ENCODE measurements around the gene MKI67. TPM values are rescaled to one million over a fixed set of nuclear protein-coding genes. Genes with fewer than 3 reads are reported as not detected.
"Not testable (repeated sequence)": the region's sequence is repeated elsewhere in the genome, so short reads cannot be mapped to it uniquely, and the experiment has no call there.

Gene MKI67, protein sequence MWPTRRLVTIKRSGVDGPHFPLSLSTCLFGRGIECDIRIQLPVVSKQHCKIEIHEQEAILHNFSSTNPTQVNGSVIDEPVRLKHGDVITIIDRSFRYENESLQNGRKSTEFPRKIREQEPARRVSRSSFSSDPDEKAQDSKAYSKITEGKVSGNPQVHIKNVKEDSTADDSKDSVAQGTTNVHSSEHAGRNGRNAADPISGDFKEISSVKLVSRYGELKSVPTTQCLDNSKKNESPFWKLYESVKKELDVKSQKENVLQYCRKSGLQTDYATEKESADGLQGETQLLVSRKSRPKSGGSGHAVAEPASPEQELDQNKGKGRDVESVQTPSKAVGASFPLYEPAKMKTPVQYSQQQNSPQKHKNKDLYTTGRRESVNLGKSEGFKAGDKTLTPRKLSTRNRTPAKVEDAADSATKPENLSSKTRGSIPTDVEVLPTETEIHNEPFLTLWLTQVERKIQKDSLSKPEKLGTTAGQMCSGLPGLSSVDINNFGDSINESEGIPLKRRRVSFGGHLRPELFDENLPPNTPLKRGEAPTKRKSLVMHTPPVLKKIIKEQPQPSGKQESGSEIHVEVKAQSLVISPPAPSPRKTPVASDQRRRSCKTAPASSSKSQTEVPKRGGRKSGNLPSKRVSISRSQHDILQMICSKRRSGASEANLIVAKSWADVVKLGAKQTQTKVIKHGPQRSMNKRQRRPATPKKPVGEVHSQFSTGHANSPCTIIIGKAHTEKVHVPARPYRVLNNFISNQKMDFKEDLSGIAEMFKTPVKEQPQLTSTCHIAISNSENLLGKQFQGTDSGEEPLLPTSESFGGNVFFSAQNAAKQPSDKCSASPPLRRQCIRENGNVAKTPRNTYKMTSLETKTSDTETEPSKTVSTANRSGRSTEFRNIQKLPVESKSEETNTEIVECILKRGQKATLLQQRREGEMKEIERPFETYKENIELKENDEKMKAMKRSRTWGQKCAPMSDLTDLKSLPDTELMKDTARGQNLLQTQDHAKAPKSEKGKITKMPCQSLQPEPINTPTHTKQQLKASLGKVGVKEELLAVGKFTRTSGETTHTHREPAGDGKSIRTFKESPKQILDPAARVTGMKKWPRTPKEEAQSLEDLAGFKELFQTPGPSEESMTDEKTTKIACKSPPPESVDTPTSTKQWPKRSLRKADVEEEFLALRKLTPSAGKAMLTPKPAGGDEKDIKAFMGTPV (N-terminal part only)
- total RNA-seq (1 to 10 TPM; 1.2 to 4.2 TPM), polyA plus RNA-seq (under 1 TPM; 0.03 to 0.50 TPM)
- long read RNA-seq, donor 1, result 0 reads
- long read RNA-seq, donor 2, partial matches to known transcripts, result 2 of 2 reads
- long read RNA-seq, donor 2, other reads (novel, unspliced or antisense), result 0 of 2 reads

- DNase-seq, result peak; percentile 89 to 92
- Histone ChIP-seq H3K36me3 (ENCODE audit: control insufficient read depth in 1 of 2, insufficient read depth in 2 of 2, low read length in 1 of 2) (no peaks in the 10 kb centered on the region), H3K4me3 (ENCODE audit: low read length in 2 of 2) (peak within 1 kb of the TSS; percentile 43 to 45), H3K4me1 (ENCODE audit: control insufficient read depth in 1 of 2, insufficient read depth in 2 of 2, low read length in 2 of 2) (no peaks in the 10 kb centered on the region), H3K27me3 (ENCODE audit: control insufficient read depth in 1 of 2, insufficient read depth in 2 of 2, low read length in 1 of 2) (no peaks in the 10 kb centered on the region), H3K27ac (ENCODE audit: low read depth in 1 of 2, low read length in 2 of 2) (no peak within 1 kb of the TSS), H3K9me3 (ENCODE audit: control insufficient read depth, low read length) (no peaks in the 10 kb centered on the region)
- ATAC-seq (ENCODE audit: low FRiP score), result peak; percentile 91
- intact Hi-C loops (cut with DNase I), result no loop called here
- WGBS, 2 donors, result 1% methylated on average over 71 to 95 of the region's 95 CpGs
These were observed at the start of gene MKI67 for GRCh38 chr10:128125944-128126764. TSS of gene MKI67 (minus strand) at chr10:128126423. CDS start at chr10:128125667, 756 bp downstream.

- intact Hi-C loops (cut with DNase I), result no loop called here
- H3K27me3 ChIP-seq (ENCODE audit: control insufficient read depth in 1 of 2, insufficient read depth in 2 of 2, low read length in 1 of 2), result peaks cover 0 to 1% of the 10 kb centered on the region in 2 donors
- H3K4me3 ChIP-seq (ENCODE audit: low read length in 2 of 2), result no peak overlapping the region
- H3K27ac ChIP-seq (ENCODE audit: low read depth in 1 of 2, low read length in 2 of 2), result no peak overlapping the region
- DNase-seq, result no peak
- peaks cover 5% of the 10 kb centered on the region for H3K9me3 ChIP-seq (ENCODE audit: control insufficient read depth, low read length)
- 82 to 86% methylated on average over 4 of the region's 4 CpGs for WGBS, 2 donors
- H3K4me1 ChIP-seq (ENCODE audit: control insufficient read depth in 1 of 2, insufficient read depth in 2 of 2, low read length in 2 of 2), result no peaks in the 10 kb centered on the region
- no peak for ATAC-seq (ENCODE audit: low FRiP score)
- H3K36me3 ChIP-seq (ENCODE audit: control insufficient read depth in 1 of 2, insufficient read depth in 2 of 2, low read length in 1 of 2), result no peaks in the 10 kb centered on the region
These were observed 48.6 kb upstream of the MKI67 start for GRCh38 chr10:128174581-128175559.

- WGBS, 2 donors, result 26 to 32% methylated on average over 1 of the region's 1 CpG
- Histone ChIP-seq H3K4me3 (ENCODE audit: low read length in 2 of 2) (no peak overlapping the region), H3K36me3 (ENCODE audit: control insufficient read depth in 1 of 2, insufficient read depth in 2 of 2, low read length in 1 of 2) (no peaks in the 10 kb centered on the region), H3K9me3 (ENCODE audit: control insufficient read depth, low read length) (peaks cover 5% of the 10 kb centered on the region), H3K27ac (ENCODE audit: low read depth in 1 of 2, low read length in 2 of 2) (no peak overlapping the region), H3K27me3 (ENCODE audit: control insufficient read depth in 1 of 2, insufficient read depth in 2 of 2, low read length in 1 of 2) (peaks cover 0 to 1% of the 10 kb centered on the region in 2 donors), H3K4me1 (ENCODE audit: control insufficient read depth in 1 of 2, insufficient read depth in 2 of 2, low read length in 2 of 2) (no peaks in the 10 kb centered on the region)
- no peak for DNase-seq
- intact Hi-C loops (cut with DNase I), result no loop called here
- ATAC-seq (ENCODE audit: low FRiP score), result no peak
These were observed 47.2 kb upstream of the MKI67 start for GRCh38 chr10:128173386-128173785.

- ATAC-seq (ENCODE audit: low FRiP score), result no peak
- H3K27me3 ChIP-seq (ENCODE audit: control insufficient read depth in 1 of 2, insufficient read depth in 2 of 2, low read length in 1 of 2), result peaks cover 0 to 1% of the 10 kb centered on the region in 2 donors
- H3K36me3 ChIP-seq (ENCODE audit: control insufficient read depth in 1 of 2, insufficient read depth in 2 of 2, low read length in 1 of 2), result no peaks in the 10 kb centered on the region
- no peaks in the 10 kb centered on the region for H3K4me1 ChIP-seq (ENCODE audit: control insufficient read depth in 1 of 2, insufficient read depth in 2 of 2, low read length in 2 of 2)
- H3K27ac ChIP-seq (ENCODE audit: low read depth in 1 of 2, low read length in 2 of 2), result no peak overlapping the region
- WGBS, 2 donors, result 82 to 89% methylated on average over 1 of the region's 1 CpG
- peaks cover 5% of the 10 kb centered on the region for H3K9me3 ChIP-seq (ENCODE audit: control insufficient read depth, low read length)
- intact Hi-C loops (cut with DNase I), result no loop called here
- no peak for DNase-seq
- H3K4me3 ChIP-seq (ENCODE audit: low read length in 2 of 2), result no peak overlapping the region
These were observed 46.5 kb upstream of the MKI67 start for GRCh38 chr10:128172756-128173155.

- intact Hi-C loops (cut with DNase I), result no loop called here
- H3K36me3 ChIP-seq (ENCODE audit: control insufficient read depth in 1 of 2, insufficient read depth in 2 of 2, low read length in 1 of 2), result no peaks in the 10 kb centered on the region
- WGBS, 2 donors, result 74 to 80% methylated on average over 8 of the region's 8 CpGs
- H3K27me3 ChIP-seq (ENCODE audit: control insufficient read depth in 1 of 2, insufficient read depth in 2 of 2, low read length in 1 of 2), result no peaks in the 10 kb centered on the region
- no peak for DNase-seq
- H3K4me3 ChIP-seq (ENCODE audit: low read length in 2 of 2), result no peak overlapping the region
- no peak for ATAC-seq (ENCODE audit: low FRiP score)
- no peak overlapping the region for H3K27ac ChIP-seq (ENCODE audit: low read depth in 1 of 2, low read length in 2 of 2)
- H3K9me3 ChIP-seq (ENCODE audit: control insufficient read depth, low read length), result peaks cover 4% of the 10 kb centered on the region
- H3K4me1 ChIP-seq (ENCODE audit: control insufficient read depth in 1 of 2, insufficient read depth in 2 of 2, low read length in 2 of 2), result no peaks in the 10 kb centered on the region
These were observed 43.7 kb upstream of the MKI67 start for GRCh38 chr10:128169811-128170379.

GRCh38 chr10:128167926-128168520, 41.8 kb upstream of the MKI67 start:
- WGBS, 2 donors, result 90 to 92% methylated on average over 3 of the region's 3 CpGs

GRCh38 chr10:128167123-128167522, 40.9 kb upstream of the MKI67 start:
- H3K27ac ChIP-seq (ENCODE audit: low read depth in 1 of 2, low read length in 2 of 2); H3K4me1 ChIP-seq (ENCODE audit: control insufficient read depth in 1 of 2, insufficient read depth in 2 of 2, low read length in 2 of 2); ATAC-seq (ENCODE audit: low FRiP score); H3K9me3 ChIP-seq (ENCODE audit: control insufficient read depth, low read length); H3K36me3 ChIP-seq (ENCODE audit: control insufficient read depth in 1 of 2, insufficient read depth in 2 of 2, low read length in 1 of 2); H3K4me3 ChIP-seq (ENCODE audit: low read length in 2 of 2); DNase-seq; H3K27me3 ChIP-seq (ENCODE audit: control insufficient read depth in 1 of 2, insufficient read depth in 2 of 2, low read length in 1 of 2); intact Hi-C loops (cut with DNase I): not testable (repeated sequence)
- whole genome bisulfite sequencing, 2 donors, result 89 to 91% methylated on average over 6 of the region's 6 CpGs

More at GRCh38 chr10:128167926-128168520, 41.8 kb upstream of the MKI67 start:
- no peak overlapping the region for H3K27ac ChIP-seq (ENCODE audit: low read depth in 1 of 2, low read length in 2 of 2)
- no peaks in the 10 kb centered on the region for H3K27me3 ChIP-seq (ENCODE audit: control insufficient read depth in 1 of 2, insufficient read depth in 2 of 2, low read length in 1 of 2)
- H3K4me1 ChIP-seq (ENCODE audit: control insufficient read depth in 1 of 2, insufficient read depth in 2 of 2, low read length in 2 of 2), result no peaks in the 10 kb centered on the region
- no peaks in the 10 kb centered on the region for H3K36me3 ChIP-seq (ENCODE audit: control insufficient read depth in 1 of 2, insufficient read depth in 2 of 2, low read length in 1 of 2)
- peaks cover 3% of the 10 kb centered on the region for H3K9me3 ChIP-seq (ENCODE audit: control insufficient read depth, low read length)
- no peak overlapping the region for H3K4me3 ChIP-seq (ENCODE audit: low read length in 2 of 2)
- no peak for ATAC-seq (ENCODE audit: low FRiP score)
- intact Hi-C loops (cut with DNase I), result no loop called here
- no peak for DNase-seq
